NOMO-1 treated with dmso at 0.1 percent for 144 hours (cell line): ENCODE data around the gene MFSD11.
"Not testable (repeated sequence)": the region's sequence is repeated elsewhere in the genome, so short reads cannot be mapped to it uniquely, and the experiment has no call there.

Experiments
- DNase-seq: peaks from one replicate; lab custom pipeline; 2025; ENCODE audit not compliant: unreplicated experiment; lab: John Stamatoyannopoulos, UW

Gene MFSD11

DNA sequence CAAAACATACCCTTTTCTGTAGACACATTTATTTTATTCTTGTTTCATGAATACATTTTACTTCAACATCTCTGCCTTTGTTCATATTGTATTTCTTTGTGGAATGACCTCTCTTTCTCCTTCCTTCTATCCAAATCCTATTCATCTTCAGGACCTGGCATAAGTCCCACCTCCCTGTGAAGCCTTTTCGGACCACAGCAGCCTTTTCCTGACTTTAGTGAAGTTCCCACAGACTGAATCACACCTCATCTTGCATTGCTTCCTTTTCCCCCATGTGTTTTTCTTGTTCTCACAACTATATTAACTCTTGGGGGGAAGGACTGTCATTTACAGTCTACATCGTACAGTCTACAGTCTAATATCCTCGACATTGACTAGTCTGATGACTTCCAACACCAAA is 58.2 kb downstream of the MFSD11 start:
- DNase-seq: no peak

- no peak for DNase-seq
These were observed 59.4 kb downstream of the MFSD11 start for GRCh38 chr17:76797241-76797840.

- DNase-seq: no peak
These were observed 63.8 kb downstream of the MFSD11 start for GRCh38 chr17:76801706-76802105.

GRCh38 chr17:76805319-76805718 is 67.4 kb downstream of the MFSD11 start:
- no peak for DNase-seq

GRCh38 chr17:76806151-76806550 is 68.2 kb downstream of the MFSD11 start:
- not testable (repeated sequence) for DNase-seq

GRCh38 chr17:76806767-76807166 is 68.8 kb downstream of the MFSD11 start:
- not testable (repeated sequence) for DNase-seq

GRCh38 chr17:76808326-76808725 is 70.4 kb downstream of the MFSD11 start:
- no peak for DNase-seq

DNA sequence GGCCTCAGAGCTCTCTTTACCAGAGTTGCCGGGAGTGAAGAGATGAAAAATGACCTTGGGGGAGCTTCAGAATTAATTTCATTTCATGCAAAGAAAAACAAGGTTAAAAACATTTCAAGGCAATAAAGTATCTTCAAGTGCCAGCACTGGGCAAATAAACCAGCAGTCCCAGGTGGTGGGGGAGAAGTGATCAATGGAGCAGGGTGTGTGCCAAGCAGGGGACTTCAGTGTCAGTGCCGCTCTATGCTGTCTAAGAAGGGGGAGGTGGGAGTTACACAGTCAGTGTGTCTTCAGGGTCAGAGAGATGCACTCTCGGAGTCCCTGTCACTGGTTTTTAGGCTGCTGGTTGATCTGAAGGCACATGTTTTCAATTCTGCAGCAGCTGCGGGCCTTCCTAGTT is 73.0 kb downstream of the MFSD11 start:
- no peak for DNase-seq

DNA sequence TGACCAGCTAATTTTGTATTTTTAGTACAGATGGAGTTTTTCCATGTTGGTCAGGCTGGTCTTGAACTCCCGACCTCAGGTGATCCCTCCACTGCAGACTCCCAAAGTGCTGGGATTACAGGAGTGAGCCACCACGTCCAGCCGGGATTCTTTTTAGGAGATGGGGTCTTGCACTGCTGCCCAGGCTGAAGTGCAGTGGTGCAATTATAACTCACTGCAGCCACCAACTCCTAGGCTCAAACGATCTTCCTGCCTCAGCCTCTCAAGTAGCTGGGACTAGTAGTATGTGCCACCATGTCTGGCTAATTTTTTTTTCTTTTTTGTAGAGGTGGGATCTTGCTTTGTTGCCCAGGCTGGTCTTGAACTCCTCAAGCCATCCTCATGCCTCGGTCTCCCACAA is 73.9 kb downstream of the MFSD11 start:
- no peak for DNase-seq

- no peak for DNase-seq
These were observed 74.3 kb downstream of the MFSD11 start for GRCh38 chr17:76812263-76812662.

DNA sequence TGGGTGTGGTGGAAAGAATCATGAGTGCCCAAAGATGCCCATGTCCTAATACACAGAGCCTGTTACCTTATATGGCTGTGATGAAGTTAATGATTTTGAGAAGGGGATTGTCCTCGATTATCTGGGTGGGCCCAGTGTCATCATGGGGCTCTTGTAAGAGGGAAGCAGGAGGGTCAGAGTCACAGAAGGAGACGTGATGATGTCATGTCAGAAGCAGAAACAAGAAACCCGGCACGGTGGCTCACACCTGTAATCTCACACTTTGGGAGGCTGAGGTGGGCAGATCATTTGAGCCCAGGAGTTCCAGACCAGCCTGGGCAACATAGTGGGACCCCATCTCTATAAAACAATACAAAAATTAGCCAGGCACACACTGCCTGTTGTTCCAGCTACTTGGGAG is 75.0 kb downstream of the MFSD11 start:
- DNase-seq: no peak

GRCh38 chr17:76815907-76816589 is 78.1 kb downstream of the MFSD11 start:
- DNase-seq: not testable (repeated sequence)

DNA sequence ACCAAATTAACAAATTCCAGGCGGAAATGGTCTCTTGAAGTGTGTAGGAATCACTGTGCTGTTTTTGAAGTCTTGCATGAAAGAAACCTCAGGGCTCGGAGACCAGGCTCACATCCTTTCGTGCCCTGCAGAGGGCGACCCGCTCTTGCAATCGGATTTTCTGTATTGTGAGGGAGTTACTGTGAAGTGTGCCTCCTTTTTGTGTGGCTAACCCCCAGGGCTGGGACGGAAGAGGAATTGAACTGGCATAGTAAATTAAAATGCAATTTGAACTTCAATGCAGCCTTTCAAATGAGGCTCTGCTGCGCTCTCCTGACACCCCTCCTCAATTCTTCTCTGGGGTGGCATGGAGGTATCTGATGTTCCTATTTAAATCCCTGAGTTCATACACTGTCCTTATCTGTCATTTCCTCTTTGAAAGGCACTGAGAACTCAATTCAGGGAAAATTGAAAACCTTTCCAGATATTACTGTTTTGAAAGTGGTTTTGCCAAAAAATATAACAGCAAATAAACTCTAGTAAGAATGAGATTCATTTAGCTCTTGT is 78.7 kb downstream of the MFSD11 start:
- DNase-seq: peak; percentile 51

- no peak for DNase-seq
These were observed 82.1 kb downstream of the MFSD11 start for GRCh38 chr17:76820039-76820438.

GRCh38 chr17:76820561-76820960 is 82.6 kb downstream of the MFSD11 start:
- DNase-seq: no peak

DNA sequence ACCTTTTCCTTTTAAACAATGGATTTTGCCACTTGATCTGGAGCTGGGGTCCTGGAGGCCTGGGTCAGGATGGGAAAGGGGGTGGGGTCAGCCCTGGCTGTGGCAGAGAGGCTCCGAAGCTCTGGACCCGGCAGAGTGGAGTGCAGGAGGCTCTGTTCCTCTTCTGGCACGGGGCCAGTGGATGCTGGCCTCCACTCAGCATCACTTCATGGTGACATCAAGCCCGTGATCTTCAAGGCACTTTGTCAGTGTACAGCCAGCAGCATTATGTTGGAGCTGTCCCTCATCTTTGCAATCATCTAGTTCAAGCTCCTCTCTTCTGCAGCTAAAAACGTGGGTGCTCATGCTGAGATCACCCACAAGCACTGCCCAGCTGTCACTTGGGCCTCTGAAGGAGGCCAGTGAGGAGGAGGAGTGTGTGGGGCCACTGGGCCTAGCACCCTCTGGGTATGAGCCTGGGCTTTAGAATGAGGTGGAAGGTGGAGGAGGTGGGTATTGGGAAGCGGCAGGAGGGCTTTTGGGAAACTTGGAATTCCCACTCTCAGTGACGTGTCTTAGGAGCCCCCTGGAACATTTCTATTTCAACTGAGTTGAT is 84.4 kb downstream of the MFSD11 start:
- DNase-seq: no peak

DNA sequence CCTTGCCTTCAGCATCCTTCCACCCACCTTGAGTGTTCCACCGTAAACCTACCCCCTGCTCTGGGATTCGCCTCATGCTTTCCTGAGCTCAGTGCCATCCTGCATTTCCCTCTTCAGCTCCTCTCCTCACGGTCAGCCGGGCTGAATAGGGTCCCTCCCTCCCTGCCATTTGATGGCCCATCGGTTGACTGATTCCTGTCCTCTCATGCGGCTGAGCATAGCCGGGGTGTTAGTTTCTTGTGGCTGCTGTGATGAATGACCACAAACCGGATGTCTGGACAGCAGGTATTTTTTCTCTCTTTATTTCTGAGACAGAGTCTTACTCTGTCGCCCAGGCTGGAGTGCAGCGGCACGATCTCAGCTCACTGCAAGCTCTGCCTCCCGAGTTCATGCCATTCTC is 86.2 kb downstream of the MFSD11 start:
- no peak for DNase-seq

DNA sequence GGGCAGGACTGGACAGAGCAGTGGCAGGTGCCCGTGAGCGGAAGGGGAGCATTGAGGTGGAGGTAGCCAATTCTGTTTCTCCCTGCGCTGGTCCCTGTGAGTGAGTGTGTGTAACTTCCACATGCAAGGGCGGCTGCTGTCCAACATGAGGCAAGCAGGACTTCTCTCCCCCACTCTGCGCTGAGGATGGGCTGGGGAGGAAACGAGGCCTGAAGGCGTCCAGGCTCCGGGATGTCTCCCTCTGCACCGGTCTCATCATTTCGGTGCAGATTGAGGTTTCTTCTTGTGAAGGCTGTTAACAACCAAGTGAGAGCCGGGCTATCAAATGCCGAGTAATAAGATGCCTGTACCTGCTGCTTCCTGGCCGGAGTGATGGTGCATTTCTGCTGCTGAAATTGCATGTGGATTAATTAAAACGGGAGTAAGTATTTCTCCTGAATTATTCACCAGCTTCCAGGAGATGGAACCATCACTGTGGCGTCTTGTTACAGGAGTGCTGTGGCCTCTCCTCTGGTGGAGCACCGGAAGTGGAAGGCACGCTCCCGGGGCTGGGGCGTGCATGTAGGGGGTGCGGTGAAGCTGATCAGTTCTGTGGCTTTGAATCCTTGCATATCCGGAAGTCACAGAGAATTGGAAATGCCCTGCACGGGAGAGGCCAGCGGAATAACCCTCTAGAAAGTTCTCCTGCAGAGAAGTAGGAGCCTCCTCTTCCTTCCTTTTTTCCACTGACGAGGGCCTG is 88.6 kb downstream of the MFSD11 start:
- DNase-seq: no peak

DNA sequence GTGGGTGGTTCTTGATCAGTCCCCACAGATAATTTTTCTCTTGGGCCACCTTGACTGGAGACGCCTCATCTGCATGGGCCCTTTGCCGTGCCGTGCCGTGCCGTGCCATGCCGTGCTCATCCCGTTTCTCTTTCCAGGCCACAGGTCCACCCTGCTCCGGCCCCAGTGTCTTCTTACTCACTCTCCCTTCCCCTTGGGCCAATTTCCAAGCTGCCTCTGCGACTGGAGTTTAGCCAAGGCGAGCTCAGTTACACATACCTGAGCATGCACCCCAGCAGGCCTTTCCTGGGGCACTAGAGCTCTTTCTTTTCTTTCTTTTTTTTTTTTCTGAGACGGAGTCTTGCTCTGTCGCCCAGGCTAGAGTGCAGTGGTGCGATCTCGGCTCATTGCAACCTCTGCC is 89.8 kb downstream of the MFSD11 start:
- no peak for DNase-seq
